ENCODE results near the gene PTPRK. TPM values are rescaled to one million over a fixed set of nuclear protein-coding genes. Genes with fewer than 3 reads are reported as not detected.

PTPRK gene
- polyA plus RNA-seq, 2 donors, result 4.3 to 5.1 TPM

DNA sequence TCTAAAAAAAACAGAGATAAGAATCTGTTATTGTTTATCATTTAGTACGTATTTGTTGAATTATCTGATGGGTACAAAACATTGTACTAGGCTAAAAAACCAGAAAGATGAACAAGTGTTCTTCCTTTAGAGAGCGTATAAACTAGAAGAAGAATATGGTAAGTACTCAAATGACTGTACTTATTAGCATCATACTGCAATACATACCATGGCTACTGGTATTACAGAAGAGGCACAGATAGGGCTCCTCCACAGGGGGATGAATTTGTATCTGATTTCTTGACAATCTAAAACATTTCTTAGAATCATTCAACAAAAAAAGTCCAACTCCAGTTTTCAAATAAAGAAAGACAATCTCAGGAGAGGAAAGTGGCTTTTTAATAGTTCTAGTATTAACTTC lies 501.6 kb downstream of the PTPRK start:
- H3K4me1 ChIP-seq (ENCODE audit: control insufficient read depth in 2 of 2, insufficient read depth in 2 of 2, low read length in 1 of 2), result no peaks in the 10 kb centered on the region
- H3K9me3 ChIP-seq (ENCODE audit: control insufficient read depth in 2 of 2, insufficient read depth in 1 of 2, low read depth in 1 of 2, low read length in 1 of 2), result no peaks in the 10 kb centered on the region
- 91 to 96% methylated on average over 2 of the region's 2 CpGs for WGBS, 2 donors
- no peaks in the 10 kb centered on the region for H3K27me3 ChIP-seq (ENCODE audit: control insufficient read depth in 1 of 2, insufficient read depth in 2 of 2, low read length in 2 of 2)
- H3K27ac ChIP-seq (ENCODE audit: low read depth in 2 of 2, low read length in 1 of 2), result no peak overlapping the region
- no peaks in the 10 kb centered on the region for H3K36me3 ChIP-seq (ENCODE audit: control insufficient read depth in 2 of 2, insufficient read depth in 2 of 2, low read length in 1 of 2)
- no peak overlapping the region for H3K4me3 ChIP-seq (ENCODE audit: low read depth in 1 of 2, low read length in 2 of 2)

DNA sequence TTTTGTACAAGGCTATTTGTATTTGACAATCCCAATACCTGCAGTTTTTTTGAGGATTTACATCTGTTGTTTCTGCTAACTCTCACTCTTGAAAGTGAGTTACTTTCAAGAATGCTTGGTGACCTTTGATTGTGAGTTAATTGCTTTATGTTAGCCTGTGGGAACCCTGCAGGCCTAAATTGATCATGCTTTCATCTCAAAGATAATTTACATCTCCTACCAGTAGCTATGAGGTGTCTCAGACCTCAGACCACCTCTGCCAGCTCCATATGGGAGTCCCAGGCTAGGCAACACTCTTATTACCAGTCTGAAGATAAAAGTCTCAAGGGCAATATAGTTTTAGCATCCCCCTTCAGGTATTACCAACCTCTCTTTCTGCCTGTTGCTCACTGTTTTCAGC lies 503.1 kb downstream of the PTPRK start:
- H3K27me3 ChIP-seq (ENCODE audit: control insufficient read depth in 1 of 2, insufficient read depth in 2 of 2, low read length in 2 of 2), result no peaks in the 10 kb centered on the region
- H3K36me3 ChIP-seq (ENCODE audit: control insufficient read depth in 2 of 2, insufficient read depth in 2 of 2, low read length in 1 of 2), result no peaks in the 10 kb centered on the region
- H3K4me1 ChIP-seq (ENCODE audit: control insufficient read depth in 2 of 2, insufficient read depth in 2 of 2, low read length in 1 of 2), result no peaks in the 10 kb centered on the region
- no peaks in the 10 kb centered on the region for H3K9me3 ChIP-seq (ENCODE audit: control insufficient read depth in 2 of 2, insufficient read depth in 1 of 2, low read depth in 1 of 2, low read length in 1 of 2)
- H3K4me3 ChIP-seq (ENCODE audit: low read depth in 1 of 2, low read length in 2 of 2), result no peak overlapping the region
- H3K27ac ChIP-seq (ENCODE audit: low read depth in 2 of 2, low read length in 1 of 2), result no peak overlapping the region

DNA sequence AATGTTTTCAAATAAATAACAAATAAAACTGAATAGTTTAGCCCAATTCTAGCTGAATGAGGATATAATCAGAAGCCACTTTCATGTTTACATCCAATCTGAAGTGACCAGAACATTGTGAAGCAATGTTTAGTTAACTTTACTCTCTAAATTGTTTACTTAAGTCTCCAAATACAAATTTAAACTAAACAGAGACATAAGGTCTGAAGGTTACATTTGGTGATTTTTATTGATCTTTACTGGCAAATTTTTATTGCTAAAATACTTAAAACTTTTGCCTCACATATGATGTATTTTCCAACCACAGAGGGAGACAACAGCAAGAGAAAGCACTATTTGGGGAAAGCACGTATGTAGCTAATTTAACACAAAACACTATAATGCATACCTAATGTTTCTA lies 512.7 kb downstream of the PTPRK start:
- Histone ChIP-seq H3K4me1 (ENCODE audit: control insufficient read depth in 2 of 2, insufficient read depth in 2 of 2, low read length in 1 of 2) (no peaks in the 10 kb centered on the region), H3K36me3 (ENCODE audit: control insufficient read depth in 2 of 2, insufficient read depth in 2 of 2, low read length in 1 of 2) (no peaks in the 10 kb centered on the region), H3K27me3 (ENCODE audit: control insufficient read depth in 1 of 2, insufficient read depth in 2 of 2, low read length in 2 of 2) (no peaks in the 10 kb centered on the region), H3K27ac (ENCODE audit: low read depth in 2 of 2, low read length in 1 of 2) (no peak overlapping the region), H3K4me3 (ENCODE audit: low read depth in 1 of 2, low read length in 2 of 2) (no peak overlapping the region), H3K9me3 (ENCODE audit: control insufficient read depth in 2 of 2, insufficient read depth in 1 of 2, low read depth in 1 of 2, low read length in 1 of 2) (no peaks in the 10 kb centered on the region)
- 94 to 95% methylated on average over 1 of the region's 1 CpG for WGBS, 2 donors

DNA sequence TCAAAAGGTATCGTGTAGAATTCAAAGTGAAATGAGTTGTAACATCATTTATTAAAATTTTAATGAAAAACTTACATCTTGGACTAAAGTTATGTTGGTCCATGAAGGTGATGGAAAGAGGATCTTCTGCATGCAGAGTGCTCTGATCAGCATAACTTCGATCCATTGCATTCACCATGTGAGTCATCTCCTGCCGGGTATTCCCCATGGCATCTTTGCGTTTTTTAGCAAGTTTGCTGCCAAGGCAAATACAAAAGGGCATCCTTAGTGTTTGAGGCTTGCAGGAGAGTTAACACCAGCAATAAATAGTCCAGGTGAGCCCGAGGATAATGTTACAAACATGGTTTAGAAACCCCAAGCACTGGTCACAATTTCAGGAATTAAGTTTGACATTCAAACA lies 515.4 kb downstream of the PTPRK start:
- 53 to 71% methylated on average over 5 of the region's 5 CpGs for WGBS, 2 donors

DNA sequence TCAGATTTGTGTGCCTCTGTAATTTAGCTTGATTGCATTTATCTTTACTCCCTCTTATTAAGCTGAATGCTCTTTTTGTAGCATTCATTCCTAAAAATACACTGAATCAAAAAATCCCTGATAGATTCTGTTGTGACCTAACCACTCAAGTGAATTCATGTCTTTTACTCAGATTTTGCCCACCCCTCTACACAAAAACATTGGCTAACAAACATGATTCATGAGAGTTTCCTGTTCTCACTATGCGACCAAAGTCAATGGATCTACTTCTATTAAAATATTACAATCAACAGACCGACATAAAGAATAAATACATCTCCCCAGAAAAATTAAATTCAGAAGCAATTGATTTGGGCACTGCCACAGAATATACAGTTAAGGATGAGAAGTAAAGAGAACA lies 520.0 kb downstream of the PTPRK start:
- H3K27ac ChIP-seq (ENCODE audit: low read depth in 2 of 2, low read length in 1 of 2), result no peak overlapping the region
- no peaks in the 10 kb centered on the region for H3K4me1 ChIP-seq (ENCODE audit: control insufficient read depth in 2 of 2, insufficient read depth in 2 of 2, low read length in 1 of 2)
- H3K9me3 ChIP-seq (ENCODE audit: control insufficient read depth in 2 of 2, insufficient read depth in 1 of 2, low read depth in 1 of 2, low read length in 1 of 2), result no peaks in the 10 kb centered on the region
- 90 to 92% methylated on average over 2 of the region's 2 CpGs for WGBS, 2 donors
- no peaks in the 10 kb centered on the region for H3K27me3 ChIP-seq (ENCODE audit: control insufficient read depth in 1 of 2, insufficient read depth in 2 of 2, low read length in 2 of 2)
- no peaks in the 10 kb centered on the region for H3K36me3 ChIP-seq (ENCODE audit: control insufficient read depth in 2 of 2, insufficient read depth in 2 of 2, low read length in 1 of 2)
- H3K4me3 ChIP-seq (ENCODE audit: low read depth in 1 of 2, low read length in 2 of 2), result no peak overlapping the region

More for the DNA sequence above, 515.4 kb downstream of the PTPRK start:
- Histone ChIP-seq H3K4me3 (ENCODE audit: low read depth in 1 of 2, low read length in 2 of 2) (no peak overlapping the region), H3K36me3 (ENCODE audit: control insufficient read depth in 2 of 2, insufficient read depth in 2 of 2, low read length in 1 of 2) (no peaks in the 10 kb centered on the region), H3K9me3 (ENCODE audit: control insufficient read depth in 2 of 2, insufficient read depth in 1 of 2, low read depth in 1 of 2, low read length in 1 of 2) (no peaks in the 10 kb centered on the region), H3K27ac (ENCODE audit: low read depth in 2 of 2, low read length in 1 of 2) (no peak overlapping the region), H3K27me3 (ENCODE audit: control insufficient read depth in 1 of 2, insufficient read depth in 2 of 2, low read length in 2 of 2) (no peaks in the 10 kb centered on the region), H3K4me1 (ENCODE audit: control insufficient read depth in 2 of 2, insufficient read depth in 2 of 2, low read length in 1 of 2) (no peaks in the 10 kb centered on the region)

DNA sequence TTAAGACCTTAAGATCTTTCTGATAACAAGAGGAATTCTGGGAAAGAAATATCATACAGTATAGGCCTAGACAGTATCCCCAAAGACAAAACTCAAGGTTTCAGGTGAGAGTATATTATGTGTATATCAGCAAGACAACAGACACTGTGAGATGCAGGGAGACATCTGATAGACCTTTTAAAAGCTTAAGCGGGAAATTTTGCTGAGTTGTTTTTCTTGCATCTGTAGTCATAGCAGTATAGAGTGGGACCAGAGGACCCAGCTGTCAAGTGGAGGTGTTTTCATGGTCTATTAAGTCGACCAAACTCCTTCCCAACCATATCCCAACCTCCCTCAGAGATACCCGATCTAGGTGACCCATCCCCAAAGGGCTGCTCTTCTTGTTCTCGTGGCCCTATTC lies 521.4 kb downstream of the PTPRK start:
- Histone ChIP-seq H3K9me3 (ENCODE audit: control insufficient read depth in 2 of 2, insufficient read depth in 1 of 2, low read depth in 1 of 2, low read length in 1 of 2) (no peaks in the 10 kb centered on the region), H3K27me3 (ENCODE audit: control insufficient read depth in 1 of 2, insufficient read depth in 2 of 2, low read length in 2 of 2) (no peaks in the 10 kb centered on the region), H3K4me1 (ENCODE audit: control insufficient read depth in 2 of 2, insufficient read depth in 2 of 2, low read length in 1 of 2) (no peaks in the 10 kb centered on the region), H3K36me3 (ENCODE audit: control insufficient read depth in 2 of 2, insufficient read depth in 2 of 2, low read length in 1 of 2) (no peaks in the 10 kb centered on the region), H3K27ac (ENCODE audit: low read depth in 2 of 2, low read length in 1 of 2) (no peak overlapping the region), H3K4me3 (ENCODE audit: low read depth in 1 of 2, low read length in 2 of 2) (no peak overlapping the region)
- WGBS, 2 donors, result 88 to 89% methylated on average over 4 of the region's 4 CpGs

GRCh38 chr6:127997496-127998164 lies 522.8 kb downstream of the PTPRK start:
- H3K27ac ChIP-seq (ENCODE audit: low read depth in 2 of 2, low read length in 1 of 2), result no peak overlapping the region
- H3K4me1 ChIP-seq (ENCODE audit: control insufficient read depth in 2 of 2, insufficient read depth in 2 of 2, low read length in 1 of 2), result no peaks in the 10 kb centered on the region
- no peak overlapping the region for H3K4me3 ChIP-seq (ENCODE audit: low read depth in 1 of 2, low read length in 2 of 2)
- H3K27me3 ChIP-seq (ENCODE audit: control insufficient read depth in 1 of 2, insufficient read depth in 2 of 2, low read length in 2 of 2), result no peaks in the 10 kb centered on the region
- H3K36me3 ChIP-seq (ENCODE audit: control insufficient read depth in 2 of 2, insufficient read depth in 2 of 2, low read length in 1 of 2), result no peaks in the 10 kb centered on the region
- no peaks in the 10 kb centered on the region for H3K9me3 ChIP-seq (ENCODE audit: control insufficient read depth in 2 of 2, insufficient read depth in 1 of 2, low read depth in 1 of 2, low read length in 1 of 2)
- 85 to 86% methylated on average over 3 of the region's 3 CpGs for WGBS, 2 donors

GRCh38 chr6:127996925-127997324 lies 523.5 kb downstream of the PTPRK start:
- H3K36me3 ChIP-seq (ENCODE audit: control insufficient read depth in 2 of 2, insufficient read depth in 2 of 2, low read length in 1 of 2), result no peaks in the 10 kb centered on the region
- no peaks in the 10 kb centered on the region for H3K4me1 ChIP-seq (ENCODE audit: control insufficient read depth in 2 of 2, insufficient read depth in 2 of 2, low read length in 1 of 2)
- H3K4me3 ChIP-seq (ENCODE audit: low read depth in 1 of 2, low read length in 2 of 2), result no peak overlapping the region
- no peak overlapping the region for H3K27ac ChIP-seq (ENCODE audit: low read depth in 2 of 2, low read length in 1 of 2)
- WGBS, 2 donors, result 87 to 91% methylated on average over 3 of the region's 3 CpGs
- no peaks in the 10 kb centered on the region for H3K9me3 ChIP-seq (ENCODE audit: control insufficient read depth in 2 of 2, insufficient read depth in 1 of 2, low read depth in 1 of 2, low read length in 1 of 2)
- no peaks in the 10 kb centered on the region for H3K27me3 ChIP-seq (ENCODE audit: control insufficient read depth in 1 of 2, insufficient read depth in 2 of 2, low read length in 2 of 2)

- H3K27me3 ChIP-seq (ENCODE audit: control insufficient read depth in 1 of 2, insufficient read depth in 2 of 2, low read length in 2 of 2), result no peaks in the 10 kb centered on the region
- H3K36me3 ChIP-seq (ENCODE audit: control insufficient read depth in 2 of 2, insufficient read depth in 2 of 2, low read length in 1 of 2), result no peaks in the 10 kb centered on the region
- no peaks in the 10 kb centered on the region for H3K4me1 ChIP-seq (ENCODE audit: control insufficient read depth in 2 of 2, insufficient read depth in 2 of 2, low read length in 1 of 2)
- WGBS, 2 donors, result 69 to 76% methylated on average over 1 of the region's 1 CpG
- H3K4me3 ChIP-seq (ENCODE audit: low read depth in 1 of 2, low read length in 2 of 2), result no peak overlapping the region
- H3K27ac ChIP-seq (ENCODE audit: low read depth in 2 of 2, low read length in 1 of 2), result no peak overlapping the region
- H3K9me3 ChIP-seq (ENCODE audit: control insufficient read depth in 2 of 2, insufficient read depth in 1 of 2, low read depth in 1 of 2, low read length in 1 of 2), result no peaks in the 10 kb centered on the region
Observed at GRCh38 chr6:127992144-127992543, 528.3 kb downstream of the PTPRK start.

DNA sequence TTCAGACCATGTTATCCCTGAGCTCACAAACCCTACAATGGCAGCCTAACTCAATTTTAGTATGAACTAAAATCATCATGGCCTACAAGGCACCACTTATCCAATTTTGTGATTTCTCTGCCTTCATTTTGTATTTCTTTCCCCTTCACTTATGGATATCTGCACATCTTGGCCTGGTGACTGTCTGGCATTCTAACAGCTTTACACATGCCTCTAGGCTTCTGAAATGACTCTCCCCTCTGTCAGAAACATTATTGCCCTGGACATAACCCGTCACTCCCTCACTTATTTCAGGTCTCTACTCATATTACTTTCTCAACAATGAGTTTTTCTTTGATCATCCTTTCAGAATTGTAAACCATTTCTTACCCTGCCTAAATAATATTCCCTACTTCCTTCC lies 530.3 kb downstream of the PTPRK start:
- no peaks in the 10 kb centered on the region for H3K4me1 ChIP-seq (ENCODE audit: control insufficient read depth in 2 of 2, insufficient read depth in 2 of 2, low read length in 1 of 2)
- H3K27me3 ChIP-seq (ENCODE audit: control insufficient read depth in 1 of 2, insufficient read depth in 2 of 2, low read length in 2 of 2), result no peaks in the 10 kb centered on the region
- peaks cover 0 to 2% of the 10 kb centered on the region in 2 donors for H3K36me3 ChIP-seq (ENCODE audit: control insufficient read depth in 2 of 2, insufficient read depth in 2 of 2, low read length in 1 of 2)
- H3K4me3 ChIP-seq (ENCODE audit: low read depth in 1 of 2, low read length in 2 of 2), result no peak overlapping the region
- H3K27ac ChIP-seq (ENCODE audit: low read depth in 2 of 2, low read length in 1 of 2), result no peak overlapping the region
- no peaks in the 10 kb centered on the region for H3K9me3 ChIP-seq (ENCODE audit: control insufficient read depth in 2 of 2, insufficient read depth in 1 of 2, low read depth in 1 of 2, low read length in 1 of 2)
- WGBS, 2 donors, result 94% methylated on average over 1 of the region's 1 CpG

Data from esophagus (tissue), 2 donors.